H9 (cell line): Measurements from ENCODE around the gene GPC6. TPM values are rescaled to one million over a fixed set of nuclear protein-coding genes. Genes with fewer than 3 reads are reported as not detected.

Experiments
- DNase-seq: peaks from one replicate; pipeline ENCODE4 v3.0.0-alpha.2; 2017
- H2AFZ ChIP-seq: one replicate; pipeline ENCODE4 v1.6.1; 2013; ENCODE audit warnings: mild to moderate bottlenecking, low read length, control low read depth, moderate library complexity
- H2AK5ac ChIP-seq: 2 replicates; pipeline ENCODE4 v1.6.1; 2013; ENCODE audit warnings: low read length, control low read depth, mixed read lengths; ENCODE audit not compliant: insufficient read length
- H2BK120ac ChIP-seq: one replicate; pipeline ENCODE4 v1.6.1; 2013; ENCODE audit warnings: low read depth, mild to moderate bottlenecking, low read length, control low read depth, inconsistent platforms; ENCODE audit not compliant: poor library complexity, severe bottlenecking
- H2BK12ac ChIP-seq: 2 replicates; pipeline ENCODE4 v1.6.1; 2013; ENCODE audit warnings: low read length, control low read depth, mixed read lengths, low read depth; ENCODE audit not compliant: insufficient read length
- H2BK15ac ChIP-seq: 2 replicates; pipeline ENCODE4 v1.6.1; 2013; ENCODE audit warnings: low read depth, low read length, control low read depth
- H2BK20ac ChIP-seq: one replicate; pipeline ENCODE4 v1.6.1; 2013; ENCODE audit warnings: low read depth, mild to moderate bottlenecking, low read length, control low read depth, inconsistent platforms; ENCODE audit not compliant: poor library complexity, severe bottlenecking
- H2BK5ac ChIP-seq: 2 replicates; pipeline ENCODE4 v1.6.1; 2013; ENCODE audit warnings: low read length, control low read depth, mixed read lengths; ENCODE audit not compliant: insufficient read length
- H3K14ac ChIP-seq: 2 replicates; pipeline ENCODE4 v1.6.1; 2013; ENCODE audit warnings: low read length, control low read depth; ENCODE audit not compliant: insufficient read depth
- H3K18ac ChIP-seq: 2 replicates; pipeline ENCODE4 v1.6.1; 2013; ENCODE audit warnings: low read depth, mild to moderate bottlenecking, mixed read lengths, low read length, control low read depth; ENCODE audit not compliant: insufficient read length
- H3K23ac ChIP-seq: 2 replicates; pipeline ENCODE4 v1.6.1; 2013; ENCODE audit warnings: low read length, control low read depth, mixed read lengths, low read depth; ENCODE audit not compliant: insufficient read length
- H3K23me2 ChIP-seq: 2 replicates; pipeline ENCODE4 v1.6.1; 2013; ENCODE audit warnings: low read depth, mild to moderate bottlenecking, mixed read lengths, low read length, control low read depth; ENCODE audit not compliant: insufficient read length, poor library complexity, severe bottlenecking
- H3K27ac ChIP-seq: 2 replicates; pipeline ENCODE4 v1.5.1; 2013; ENCODE audit warnings: low read length, control low read depth, mixed read lengths, low read depth; ENCODE audit not compliant: insufficient read length
- H3K27me3 ChIP-seq: 2 replicates; pipeline ENCODE4 v1.6.1; 2013; ENCODE audit warnings: low read length, control low read depth, inconsistent platforms; ENCODE audit not compliant: insufficient read depth
- H3K4ac ChIP-seq: 2 replicates; pipeline ENCODE4 v1.6.1; 2013; ENCODE audit warnings: low read depth, mild to moderate bottlenecking, control low read depth, inconsistent platforms, low read length, moderate library complexity
- H3K4me1 ChIP-seq: 2 replicates; pipeline ENCODE4 v1.6.1; 2013; ENCODE audit warnings: low read length, control low read depth, inconsistent platforms; ENCODE audit not compliant: insufficient read depth
- H3K4me2 ChIP-seq: 2 replicates; pipeline ENCODE4 v1.6.1; 2013; ENCODE audit warnings: low read length, control low read depth, mixed read lengths; ENCODE audit not compliant: insufficient read length, insufficient read depth
- H3K56ac ChIP-seq: 2 replicates; pipeline ENCODE4 v1.6.1; 2013; ENCODE audit warnings: low read depth, mild to moderate bottlenecking, mixed read lengths, low read length, control low read depth; ENCODE audit not compliant: insufficient read length
- H3K79me1 ChIP-seq: 2 replicates; pipeline ENCODE4 v1.6.1; 2013; ENCODE audit warnings: low read depth, mild to moderate bottlenecking, moderate library complexity, low read length, control low read depth, inconsistent platforms; ENCODE audit not compliant: insufficient read depth, poor library complexity, severe bottlenecking
- H3K79me2 ChIP-seq: 2 replicates; pipeline ENCODE4 v1.6.1; 2013; ENCODE audit warnings: low read length, control low read depth, inconsistent platforms; ENCODE audit not compliant: insufficient read depth
- H3K9ac ChIP-seq: 2 replicates; pipeline ENCODE4 v1.6.1; 2013; ENCODE audit warnings: low read length, control low read depth, mixed read lengths; ENCODE audit not compliant: insufficient read length; ENCODE audit errors: extremely low read depth
- H3K9me3 ChIP-seq: one replicate; pipeline ENCODE4 v1.6.1; 2013; ENCODE audit warnings: low read depth, low read length, inconsistent platforms; ENCODE audit not compliant: control insufficient read depth
- H3T11ph ChIP-seq: one replicate; pipeline ENCODE4 v1.6.1; 2013; ENCODE audit warnings: mild to moderate bottlenecking, low read length, control low read depth, inconsistent platforms
- H4K20me1 ChIP-seq: one replicate; pipeline ENCODE4 v1.6.1; 2013; ENCODE audit not compliant: control insufficient read depth, insufficient read length, insufficient read depth
- H4K5ac ChIP-seq: 2 replicates; pipeline ENCODE4 v1.6.1; 2013; ENCODE audit warnings: low read depth, mild to moderate bottlenecking, mixed read lengths, low read length, control low read depth; ENCODE audit not compliant: insufficient read length
- H4K8ac ChIP-seq: replicated peaks from 2 replicates; pipeline ENCODE4 v1.6.1; 2013; ENCODE audit warnings: low read length, control low read depth, mixed read lengths, low read depth; ENCODE audit not compliant: insufficient read length
- H4K91ac ChIP-seq: 2 replicates; pipeline ENCODE4 v1.6.1; 2013; ENCODE audit warnings: low read depth, mild to moderate bottlenecking, moderate library complexity, mixed read lengths, low read length, control low read depth; ENCODE audit not compliant: insufficient read length
- H3K27ac Mint-ChIP-seq, 3 experiments: 2 replicates in 2 of 3; 3 replicates in 1 of 3; pipeline ENCODE4 v1.8.0; 2020 to 2021; ENCODE audit warnings: mixed read lengths in 3 of 3, mild to moderate bottlenecking in 1 of 3, moderate library complexity in 1 of 3
- H3K27me3 Mint-ChIP-seq: 2 replicates; pipeline ENCODE4 v1.8.0; 2021; ENCODE audit warnings: low read depth, mild to moderate bottlenecking, moderate library complexity, mixed read lengths
- H3K36me3 Mint-ChIP-seq, 3 experiments: 2 replicates in 2 of 3; 3 replicates in 1 of 3; pipeline ENCODE4 v1.8.0; 2020 to 2021; ENCODE audit warnings: low read depth in 3 of 3, mixed read lengths in 3 of 3; ENCODE audit not compliant: insufficient read depth in 1 of 3
- H3K4me1 Mint-ChIP-seq, 2 experiments: 2 replicates each; pipeline ENCODE4 v1.8.0; 2020; ENCODE audit warnings: mixed read lengths in 2 of 2
- H3K4me3 Mint-ChIP-seq, 2 experiments: 2 replicates in 1 of 2; 3 replicates in 1 of 2; pipeline ENCODE4 v1.8.0; 2020 to 2021; ENCODE audit warnings: mild to moderate bottlenecking in 2 of 2, mixed read lengths in 2 of 2, moderate library complexity in 1 of 2
- H3K9me3 Mint-ChIP-seq, 2 experiments: 2 replicates in 1 of 2; 3 replicates in 1 of 2; pipeline ENCODE4 v1.8.0; 2020; ENCODE audit warnings: mild to moderate bottlenecking in 2 of 2, mixed read lengths in 2 of 2, moderate library complexity in 1 of 2
- CTCF ChIP-seq: fragments of 200-600 bp; sonication (generic); conservative IDR thresholded peaks from 3 replicates; pipeline ENCODE4 v1.8.0; 2021; ENCODE audit warnings: antibody characterized with exemption, mild to moderate bottlenecking
- WGBS: extraction: QIAGEN DNeasy Blood & Tissue Kit; methylation state at CpG from one replicate; pipeline ENCODE4 v1.1.7; 2013; ENCODE audit warnings: missing lambda C conversion rate, low lambda C conversion rate, mixed read lengths; ENCODE audit not compliant: insufficient read length; ENCODE audit errors: extremely low coverage; 5-methylcytosine and 5-hydroxymethylcytosine counted together
- total RNA-seq: library from RNA; stranded (reverse); gene quantifications from 2 replicates; pipeline ENCODE4 v1.2.1, GENCODE V29; 2021

The GPC6 gene
- total RNA-seq, 1 experiment from 2014 or later: 15.6 TPM

GRCh38 chr13:94112731-94113130 lies 886.1 kb downstream of the GPC6 start:
- H2BK5ac ChIP-seq: no peak overlapping the region
- Mint-ChIP-seq H3K27me3 (no peaks in the 10 kb centered on the region), H3K9me3 (no peaks in the 10 kb centered on the region), H3K4me1 (peaks cover 5 to 7% of the 10 kb centered on the region in 2 experiments), H3K4me3 (no peak overlapping the region), H3K27ac (no peak overlapping the region), H3K36me3 (no peaks in the 10 kb centered on the region)
- no peak for DNase-seq
- no peak overlapping the region for H2BK120ac ChIP-seq
- no peak; the same call in 2 of the 3 replicates for TF ChIP-seq CTCF
- no peak overlapping the region for H3K4ac ChIP-seq
- no peak overlapping the region for H4K5ac ChIP-seq
- no peak overlapping the region for H2AK5ac ChIP-seq
- H4K8ac ChIP-seq: no peak overlapping the region
- H3K9ac ChIP-seq: no peak overlapping the region
- no peaks in the 10 kb centered on the region for H3K79me2 ChIP-seq
- no peak overlapping the region for H3K18ac ChIP-seq
- H3K27me3 ChIP-seq: no peaks in the 10 kb centered on the region
- H4K20me1 ChIP-seq: no peaks in the 10 kb centered on the region
- no peak overlapping the region for H2AFZ ChIP-seq
- no peak overlapping the region for H2BK15ac ChIP-seq
- H2BK12ac ChIP-seq: no peak overlapping the region
- H3K79me1 ChIP-seq: no peaks in the 10 kb centered on the region
- no peak overlapping the region for H3K56ac ChIP-seq
- no peak overlapping the region for H4K91ac ChIP-seq
- no peak overlapping the region for H3K4me2 ChIP-seq
- H3K23me2 ChIP-seq: no peaks in the 10 kb centered on the region
- no peak overlapping the region for H3K27ac ChIP-seq
- H3K4me1 ChIP-seq: no peaks in the 10 kb centered on the region
- H3K23ac ChIP-seq: no peak overlapping the region
- no peak overlapping the region for H2BK20ac ChIP-seq
- no peaks in the 10 kb centered on the region for H3K9me3 ChIP-seq
- no peak overlapping the region for H3K14ac ChIP-seq
- no peak overlapping the region for H3T11ph ChIP-seq
- no CpG with 5 or more reads among the region's 2 CpGs for WGBS
